Superior temporal gyrus (tissue), 1 donor: Measurements from ENCODE around the gene FARP1.
A peak's percentile ranks its signal among the peaks of the same experiment; 100 is the strongest.

ENCODE experiments used
- DNase-seq: peaks from one replicate; pipeline ENCODE4 v3.0.0-alpha.2; 2016; ENCODE audit errors: extremely low spot score

FARP1 gene

GRCh38 chr13:98141091-98141490, 1.8 kb upstream of the FARP1 start:
- no peak for DNase-seq

- no peak for DNase-seq
Observed at GRCh38 chr13:98141509-98142379, 1.1 kb upstream of the FARP1 start.

GRCh38 chr13:98143157-98143553, 261 bp downstream of the FARP1 start:
- DNase-seq = no peak

GRCh38 chr13:98143601-98144026, 720 bp downstream of the FARP1 start:
- no peak for DNase-seq

GRCh38 chr13:98144027-98144741, 1.3 kb downstream of the FARP1 start:
- DNase-seq = peak; percentile 38

- peak; percentile 53 for DNase-seq
Observed at GRCh38 chr13:98144801-98145350, 2.0 kb downstream of the FARP1 start.

- DNase-seq = no peak
Observed at GRCh38 chr13:98147521-98147920, 4.6 kb downstream of the FARP1 start.

DNA sequence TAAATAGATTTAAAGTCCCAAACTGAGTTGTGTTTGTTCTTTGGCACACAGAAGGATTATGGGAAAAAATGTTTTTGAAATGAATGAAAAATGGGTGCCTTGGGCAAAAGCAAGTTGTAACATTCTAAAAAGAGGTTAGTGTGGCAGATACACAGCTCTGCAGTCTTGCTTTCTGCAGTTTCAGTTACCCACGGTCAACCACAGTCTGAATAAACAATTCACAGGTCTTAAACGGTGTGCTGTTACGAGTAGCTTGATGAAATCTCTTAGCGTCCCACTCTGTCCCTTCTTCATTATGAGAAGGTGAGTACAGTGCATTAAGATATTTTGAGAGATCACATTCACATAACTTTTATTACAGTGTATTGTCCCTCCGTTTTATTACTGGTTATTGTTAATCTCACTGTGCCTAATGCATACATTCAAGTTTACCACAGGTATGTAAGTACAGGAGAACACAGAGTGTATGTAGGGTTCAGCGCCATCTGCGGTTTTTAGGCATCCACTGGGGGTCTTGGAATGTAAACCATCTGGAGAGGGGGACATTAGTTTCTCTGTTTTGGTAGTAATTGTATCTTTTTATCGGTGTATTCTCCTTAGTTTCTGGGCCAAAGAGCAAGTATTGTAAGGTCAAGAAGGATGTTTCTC, 8.1 kb downstream of the FARP1 start:
- DNase-seq = no peak

GRCh38 chr13:98155475-98156109, 12.7 kb downstream of the FARP1 start:
- no peak for DNase-seq

- no peak for DNase-seq
Observed at GRCh38 chr13:98156259-98156658, 13.4 kb downstream of the FARP1 start.

GRCh38 chr13:98157188-98157587, 14.3 kb downstream of the FARP1 start:
- no peak for DNase-seq

GRCh38 chr13:98157609-98158008, 14.7 kb downstream of the FARP1 start:
- DNase-seq = no peak

DNA sequence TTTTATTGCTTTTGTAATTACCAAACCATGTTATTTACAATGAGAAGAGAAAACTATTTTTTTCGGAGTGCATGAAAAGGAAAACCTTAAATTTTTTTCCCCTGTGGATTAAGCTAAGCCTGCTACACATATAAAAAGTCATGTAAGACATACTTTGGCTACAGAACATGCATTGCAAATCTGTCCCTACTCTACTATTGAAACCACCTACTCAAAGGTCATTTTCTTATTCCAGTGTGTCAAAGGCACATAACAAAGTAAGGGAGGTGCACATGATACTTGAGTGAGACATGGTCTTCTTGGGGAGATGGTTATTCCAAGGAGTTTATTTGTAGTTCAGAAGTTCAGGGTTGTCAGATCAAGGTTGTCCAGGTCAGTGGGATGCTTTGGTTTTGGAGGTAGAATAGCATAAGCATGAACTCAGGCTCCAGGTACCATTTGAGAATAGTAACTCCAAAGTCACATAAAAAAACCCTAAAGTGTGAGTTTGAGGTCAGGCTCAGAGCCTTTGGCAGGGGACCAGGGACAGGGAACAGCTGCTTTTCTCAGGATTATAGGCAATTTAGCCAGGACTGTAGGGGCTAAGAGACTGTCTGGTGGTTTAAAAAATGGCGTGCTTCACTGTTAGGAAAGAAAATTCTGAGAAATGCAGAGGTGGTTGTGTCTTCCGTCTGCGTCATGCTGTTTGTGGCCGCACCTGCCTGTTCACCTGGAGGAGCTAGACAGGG, 15.4 kb downstream of the FARP1 start:
- no peak for DNase-seq

DNA sequence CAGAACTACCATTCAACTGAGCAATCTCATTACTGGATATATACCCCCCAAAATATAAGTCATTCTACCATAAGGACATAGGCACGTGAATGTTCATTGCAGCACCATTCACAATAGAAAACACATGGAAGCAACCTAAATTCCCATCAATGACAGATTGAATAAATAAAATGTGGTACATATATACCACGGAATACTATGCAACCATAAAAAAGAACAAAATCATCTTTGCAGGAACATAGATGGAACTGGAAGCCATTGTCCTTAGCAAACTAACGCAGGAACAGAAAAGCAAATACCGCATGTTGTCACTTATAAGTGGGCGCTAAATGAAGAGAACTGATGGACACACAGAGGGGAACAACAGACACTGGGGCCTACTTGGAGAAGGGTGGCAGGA, 20.0 kb downstream of the FARP1 start:
- DNase-seq = no peak

- no peak for DNase-seq
Observed at GRCh38 chr13:98169331-98169730, 26.4 kb downstream of the FARP1 start.

DNA sequence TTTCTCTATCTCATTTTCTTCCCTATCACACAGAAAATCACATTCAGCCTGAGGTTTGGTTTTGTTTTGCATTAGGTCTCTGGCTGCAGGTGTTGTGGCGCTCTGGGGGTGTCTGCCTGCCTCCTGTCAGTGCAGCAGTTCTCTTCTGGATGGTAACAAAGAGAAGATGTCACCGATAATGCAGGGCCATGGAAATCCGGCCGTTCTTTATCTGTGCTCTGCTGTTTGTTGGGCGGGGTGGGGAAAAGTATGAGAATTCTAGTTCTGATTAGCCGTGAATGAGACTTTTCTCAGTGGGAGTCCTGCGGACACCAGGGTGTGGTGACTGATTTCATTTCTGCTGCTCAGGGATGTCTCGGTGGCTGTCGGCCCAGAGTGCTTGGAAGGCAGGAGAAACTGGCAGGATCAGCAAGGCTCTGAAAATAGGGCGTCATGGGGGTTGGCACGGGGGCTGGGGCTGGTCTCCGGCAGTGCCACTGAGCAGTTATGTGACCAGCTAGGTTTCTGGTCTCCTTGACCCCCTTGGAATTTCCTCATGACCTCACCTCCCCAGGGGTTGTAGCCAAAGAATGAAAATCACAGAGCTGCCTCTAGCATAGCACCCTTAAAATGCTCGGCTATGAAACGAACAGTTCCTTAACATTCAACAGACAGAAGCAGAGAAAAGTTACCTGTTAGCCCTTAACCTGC, 29.2 kb downstream of the FARP1 start:
- DNase-seq = no peak

- DNase-seq = peak; percentile 49
Observed at GRCh38 chr13:98172590-98173422, 29.9 kb downstream of the FARP1 start.

DNA sequence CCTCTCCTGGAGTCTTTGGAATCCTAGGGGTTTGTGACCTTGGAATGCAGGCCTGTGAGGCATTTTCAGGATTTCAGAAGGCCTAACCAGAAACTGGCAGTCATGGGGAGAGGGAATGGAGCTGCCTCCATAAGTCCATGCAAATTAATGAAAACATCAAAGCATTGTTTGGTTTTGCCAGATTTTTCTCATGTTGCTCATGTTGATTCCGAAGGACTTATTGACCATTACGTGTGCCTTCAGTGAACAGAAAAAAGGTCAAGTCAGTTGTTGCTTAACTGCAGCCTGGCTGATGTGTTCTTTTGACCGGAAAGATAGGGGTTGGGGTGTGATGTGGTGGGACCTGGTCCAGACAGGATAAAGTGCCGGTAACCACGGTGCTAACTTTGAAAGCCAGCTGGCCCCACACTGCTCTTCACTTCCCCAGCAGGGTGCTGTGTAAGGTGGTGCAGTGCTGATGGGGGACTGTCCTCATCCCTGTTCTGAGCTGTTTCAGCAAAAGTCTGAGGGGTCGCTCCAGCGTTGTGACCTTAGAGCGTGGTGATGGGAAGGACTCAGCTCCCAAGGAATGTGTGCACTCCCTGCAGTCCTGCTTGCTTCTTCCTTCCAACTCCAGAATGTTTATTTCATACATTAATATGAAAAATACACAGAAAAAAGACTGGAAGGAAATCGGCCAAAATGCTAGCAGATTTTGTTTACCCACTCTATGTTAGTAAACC, 30.7 kb downstream of the FARP1 start:
- no peak for DNase-seq

- DNase-seq = no peak
Observed at GRCh38 chr13:98174307-98174706, 31.4 kb downstream of the FARP1 start.
